Osteoblast (primary cell): ENCODE data around the gene APOBEC3G. TPM values are rescaled to one million over a fixed set of nuclear protein-coding genes. Genes with fewer than 3 reads are reported as not detected.

Experiments
- DNase-seq: peaks from one replicate; pipeline ENCODE4 v3.0.0; 2011; ENCODE audit warnings: low spot score, mixed read lengths; ENCODE audit not compliant: insufficient read length; ENCODE audit errors: missing footprints
- H2AFZ ChIP-seq: 2 replicates; pipeline ENCODE4 v1.6.0; 2011; ENCODE audit warnings: mild to moderate bottlenecking, low read length
- H3K27ac ChIP-seq: 2 replicates; pipeline ENCODE4 v1.5.1; 2011; ENCODE audit warnings: mild to moderate bottlenecking, low read depth, low read length, moderate library complexity
- H3K27me3 ChIP-seq: 2 replicates; pipeline ENCODE4 v1.6.0; 2012; ENCODE audit warnings: mild to moderate bottlenecking, control low read depth, inconsistent platforms, low read length, moderate library complexity; ENCODE audit not compliant: insufficient read depth
- H3K36me3 ChIP-seq: 2 replicates; pipeline ENCODE4 v1.5.1; 2011; ENCODE audit warnings: mild to moderate bottlenecking, low read length, control low read depth, moderate library complexity; ENCODE audit not compliant: insufficient read depth
- H3K4me1 ChIP-seq: 2 replicates; pipeline ENCODE4 v1.5.1; 2011; ENCODE audit warnings: mild to moderate bottlenecking, low read length, control low read depth, moderate library complexity; ENCODE audit not compliant: insufficient read depth
- H3K4me2 ChIP-seq: 2 replicates; pipeline ENCODE4 v1.6.0; 2011; ENCODE audit warnings: mild to moderate bottlenecking, low read length; ENCODE audit not compliant: insufficient read depth
- H3K4me3 ChIP-seq: fragments of 200-600 bp; sonication (generic); 3 replicates; pipeline ENCODE4 v1.5.1; 2012; ENCODE audit warnings: mild to moderate bottlenecking, low read length, inconsistent platforms; ENCODE audit not compliant: insufficient read depth
- H3K79me2 ChIP-seq: 2 replicates; pipeline ENCODE4 v1.6.0; 2012; ENCODE audit warnings: mild to moderate bottlenecking, low read length, control low read depth, inconsistent platforms; ENCODE audit not compliant: insufficient read depth
- H3K9me3 ChIP-seq: 2 replicates; pipeline ENCODE4 v1.5.1; 2011; ENCODE audit warnings: low read depth, low read length, control low read depth
- H4K20me1 ChIP-seq: 2 replicates; pipeline ENCODE4 v1.6.0; 2012; ENCODE audit warnings: mild to moderate bottlenecking, low read length, control low read depth; ENCODE audit not compliant: insufficient read depth
- CTCF ChIP-seq: IDR thresholded peaks from 2 replicates; pipeline ENCODE4 v1.5.1; 2011; ENCODE audit warnings: mild to moderate bottlenecking, low read depth, low read length, moderate library complexity; ENCODE audit errors: extremely low read depth
- total RNA-seq: library from RNA; depleted of rRNA; stranded (reverse); fragments of >200 nt; gene quantifications from 2 replicates; pipeline ENCODE4 v1.2.3, GENCODE V29; 2012

APOBEC3G gene
- total RNA-seq, 1 donor, result 18.1 TPM

GRCh38 chr22:39117585-39118191, 40.6 kb downstream of the APOBEC3G start:
- H3K79me2 ChIP-seq, result no peaks in the 10 kb centered on the region
- DNase-seq, result peak; percentile 54
- no peaks in the 10 kb centered on the region for H3K4me1 ChIP-seq
- no peak overlapping the region for H3K27ac ChIP-seq
- no peaks in the 10 kb centered on the region for H3K36me3 ChIP-seq
- peaks cover 27% of the 10 kb centered on the region for H3K27me3 ChIP-seq
- H4K20me1 ChIP-seq, result no peaks in the 10 kb centered on the region
- no peak overlapping the region for H3K4me3 ChIP-seq
- no peak overlapping the region for H2AFZ ChIP-seq
- peak; percentile 55 for TF ChIP-seq CTCF
- no peaks in the 10 kb centered on the region for H3K9me3 ChIP-seq
- H3K4me2 ChIP-seq, result no peak overlapping the region

DNA sequence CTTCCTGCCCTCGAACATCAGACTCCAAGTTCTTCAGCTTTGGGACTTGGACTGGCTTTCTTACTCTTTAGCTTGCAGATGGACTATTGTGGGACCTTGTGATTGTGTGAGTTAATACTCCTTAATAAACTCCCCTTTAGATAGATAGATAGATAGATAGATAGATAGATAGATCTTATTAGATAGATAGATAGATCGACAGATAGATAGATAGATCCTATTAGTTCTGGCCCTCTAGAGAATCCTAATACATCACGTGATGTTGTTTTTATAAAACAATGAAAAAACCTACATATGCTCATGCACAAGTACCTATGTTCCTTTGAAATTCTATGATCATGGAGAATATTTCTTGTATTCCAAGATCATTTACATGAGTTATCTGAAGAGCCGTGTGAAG, 43.9 kb downstream of the APOBEC3G start:
- H3K4me2 ChIP-seq, result no peak overlapping the region
- no peak for DNase-seq
- no peak overlapping the region for H3K27ac ChIP-seq

GRCh38 chr22:39122772-39123470, 45.8 kb downstream of the APOBEC3G start:
- Histone ChIP-seq H3K4me3 (no peak overlapping the region), H3K36me3 (no peaks in the 10 kb centered on the region), H4K20me1 (no peaks in the 10 kb centered on the region), H3K9me3 (no peaks in the 10 kb centered on the region), H3K79me2 (no peaks in the 10 kb centered on the region), H3K4me2 (no peak overlapping the region), H3K27me3 (no peaks in the 10 kb centered on the region), H3K4me1 (no peaks in the 10 kb centered on the region), H3K27ac (no peak overlapping the region), H2AFZ (no peak overlapping the region)
- peak; percentile 41 for DNase-seq
- TF ChIP-seq CTCF, result no peak

More for the DNA sequence above, 43.9 kb downstream of the APOBEC3G start:
- H2AFZ ChIP-seq, result no peak overlapping the region
- H3K36me3 ChIP-seq, result no peaks in the 10 kb centered on the region
- no peaks in the 10 kb centered on the region for H3K79me2 ChIP-seq
- H3K27me3 ChIP-seq, result peaks cover 1% of the 10 kb centered on the region
- TF ChIP-seq CTCF, result no peak
- no peaks in the 10 kb centered on the region for H3K4me1 ChIP-seq
- H3K9me3 ChIP-seq, result no peaks in the 10 kb centered on the region
- no peak overlapping the region for H3K4me3 ChIP-seq
- H4K20me1 ChIP-seq, result no peaks in the 10 kb centered on the region

DNA sequence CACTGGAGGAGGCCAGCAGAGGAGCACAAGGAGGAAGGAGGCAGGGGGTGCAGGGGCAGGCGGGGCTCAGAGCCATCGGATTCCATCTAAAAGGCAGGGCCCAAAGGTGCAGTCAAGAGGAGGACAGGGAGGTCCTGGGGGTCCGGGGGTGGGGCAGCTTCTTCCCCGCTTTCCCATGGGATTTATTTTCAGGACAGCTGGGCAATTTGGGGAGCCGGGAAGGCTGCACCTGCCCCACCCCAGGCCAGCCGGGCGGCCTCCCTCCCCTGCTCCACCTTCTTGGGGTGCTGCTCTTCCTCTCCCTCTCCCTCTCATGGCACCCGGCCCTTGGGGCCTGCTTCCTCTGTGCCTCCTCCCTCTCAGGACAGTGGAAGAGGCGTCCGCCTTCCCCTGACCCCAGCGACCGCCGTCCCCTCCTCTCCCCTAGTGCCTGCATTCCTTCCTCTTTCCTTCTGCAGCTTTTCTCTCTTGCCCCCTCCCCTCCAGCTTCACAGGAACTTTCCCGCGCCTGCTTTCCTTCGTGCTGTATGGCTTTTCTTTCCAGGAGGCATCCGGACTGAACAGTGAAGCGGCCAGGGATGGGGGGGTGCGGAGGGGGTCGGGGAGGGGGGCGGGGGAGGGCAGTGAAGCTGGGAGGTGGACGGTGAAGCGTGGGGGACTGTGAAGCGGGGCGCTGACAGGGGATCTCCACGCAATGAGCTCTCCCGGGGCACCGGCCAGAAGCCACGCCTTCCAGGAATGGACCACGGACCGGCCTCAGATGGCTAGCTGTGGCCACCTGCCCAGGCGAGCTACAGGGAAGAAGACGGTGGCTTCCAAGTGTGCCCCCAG, 46.9 kb downstream of the APOBEC3G start:
- no peak overlapping the region for H3K27ac ChIP-seq
- no peak for TF ChIP-seq CTCF
- no peaks in the 10 kb centered on the region for H3K79me2 ChIP-seq
- no peaks in the 10 kb centered on the region for H3K4me1 ChIP-seq
- no peak overlapping the region for H3K4me2 ChIP-seq
- H2AFZ ChIP-seq, result no peak overlapping the region
- no peaks in the 10 kb centered on the region for H3K27me3 ChIP-seq
- no peak overlapping the region for H3K4me3 ChIP-seq
- no peaks in the 10 kb centered on the region for H4K20me1 ChIP-seq
- peak; percentile 49 for DNase-seq
- H3K36me3 ChIP-seq, result no peaks in the 10 kb centered on the region
- H3K9me3 ChIP-seq, result no peaks in the 10 kb centered on the region
